ENCODE data around the gene ZBTB25. TPM values are rescaled to one million over a fixed set of nuclear protein-coding genes. Genes with fewer than 3 reads are reported as not detected.

The ZBTB25 gene
- total RNA-seq, 1 donor from 2014 or later = 14.1 TPM

DNA sequence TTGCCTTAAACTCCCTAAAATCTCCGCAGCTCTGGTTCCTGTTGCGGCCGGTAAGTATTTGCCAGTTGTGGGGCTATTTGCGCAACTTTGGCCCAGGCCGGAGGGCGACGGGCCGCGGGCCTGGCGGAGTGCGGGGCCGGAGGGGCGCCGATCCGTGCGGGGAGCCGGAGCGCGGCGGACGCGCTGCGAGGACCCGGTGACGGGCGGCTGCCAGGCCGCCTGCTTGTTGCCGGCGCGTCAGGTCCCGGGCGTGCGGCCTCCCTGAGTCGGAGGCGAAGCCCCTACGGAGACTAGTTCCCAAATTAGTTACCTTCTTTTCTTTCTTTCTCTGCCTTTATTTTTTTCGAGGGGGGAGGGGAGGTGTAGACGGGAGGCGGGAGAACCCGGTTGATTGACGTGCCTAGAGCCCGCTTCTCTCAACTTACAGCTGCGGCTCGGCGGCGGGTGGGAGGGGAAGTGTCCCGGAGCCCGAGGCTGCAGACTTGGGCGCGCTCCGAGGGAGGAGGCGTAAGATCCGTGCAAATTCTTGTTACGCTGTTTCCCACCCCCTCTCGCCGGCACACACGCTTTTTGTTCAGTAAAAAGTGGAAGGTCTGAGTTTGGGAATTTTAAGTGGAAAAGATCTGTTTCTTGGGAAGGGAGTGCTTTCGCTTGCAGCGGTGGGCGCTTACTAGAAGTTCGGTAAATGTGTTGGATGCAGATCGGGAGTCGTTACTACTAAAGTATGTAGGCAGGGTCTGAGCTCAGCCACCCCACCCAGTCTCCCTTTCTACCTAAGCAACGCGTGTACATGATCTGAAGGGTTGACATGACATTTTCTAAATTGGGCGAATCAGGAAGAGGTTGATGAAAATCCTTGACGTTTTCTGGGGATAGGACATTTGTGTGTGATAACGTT lies 1.5 kb upstream of the ZBTB25 start:
- Mint-ChIP-seq H3K27me3 (ENCODE audit: low read depth) (no peaks in the 10 kb centered on the region), H3K27ac (ENCODE audit: unreplicated experiment) (peak overlapping the region; percentile 97), H3K4me1 (peaks cover 63% of the 10 kb centered on the region), H3K36me3 (ENCODE audit: low read depth) (no peaks in the 10 kb centered on the region), H3K4me3 (peak overlapping the region; percentile 95), H3K9me3 (no peaks in the 10 kb centered on the region)
- TF ChIP-seq, protein P1, sequence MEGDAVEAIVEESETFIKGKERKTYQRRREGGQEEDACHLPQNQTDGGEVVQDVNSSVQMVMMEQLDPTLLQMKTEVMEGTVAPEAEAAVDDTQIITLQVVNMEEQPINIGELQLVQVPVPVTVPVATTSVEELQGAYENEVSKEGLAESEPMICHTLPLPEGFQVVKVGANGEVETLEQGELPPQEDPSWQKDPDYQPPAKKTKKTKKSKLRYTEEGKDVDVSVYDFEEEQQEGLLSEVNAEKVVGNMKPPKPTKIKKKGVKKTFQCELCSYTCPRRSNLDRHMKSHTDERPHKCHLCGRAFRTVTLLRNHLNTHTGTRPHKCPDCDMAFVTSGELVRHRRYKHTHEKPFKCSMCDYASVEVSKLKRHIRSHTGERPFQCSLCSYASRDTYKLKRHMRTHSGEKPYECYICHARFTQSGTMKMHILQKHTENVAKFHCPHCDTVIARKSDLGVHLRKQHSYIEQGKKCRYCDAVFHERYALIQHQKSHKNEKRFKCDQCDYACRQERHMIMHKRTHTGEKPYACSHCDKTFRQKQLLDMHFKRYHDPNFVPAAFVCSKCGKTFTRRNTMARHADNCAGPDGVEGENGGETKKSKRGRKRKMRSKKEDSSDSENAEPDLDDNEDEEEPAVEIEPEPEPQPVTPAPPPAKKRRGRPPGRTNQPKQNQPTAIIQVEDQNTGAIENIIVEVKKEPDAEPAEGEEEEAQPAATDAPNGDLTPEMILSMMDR (conservative IDR thresholded peaks at IDR 0.05) = no peak
- peak; percentile 64 for DNase-seq (ENCODE audit: low read depth, low spot score)

DNA sequence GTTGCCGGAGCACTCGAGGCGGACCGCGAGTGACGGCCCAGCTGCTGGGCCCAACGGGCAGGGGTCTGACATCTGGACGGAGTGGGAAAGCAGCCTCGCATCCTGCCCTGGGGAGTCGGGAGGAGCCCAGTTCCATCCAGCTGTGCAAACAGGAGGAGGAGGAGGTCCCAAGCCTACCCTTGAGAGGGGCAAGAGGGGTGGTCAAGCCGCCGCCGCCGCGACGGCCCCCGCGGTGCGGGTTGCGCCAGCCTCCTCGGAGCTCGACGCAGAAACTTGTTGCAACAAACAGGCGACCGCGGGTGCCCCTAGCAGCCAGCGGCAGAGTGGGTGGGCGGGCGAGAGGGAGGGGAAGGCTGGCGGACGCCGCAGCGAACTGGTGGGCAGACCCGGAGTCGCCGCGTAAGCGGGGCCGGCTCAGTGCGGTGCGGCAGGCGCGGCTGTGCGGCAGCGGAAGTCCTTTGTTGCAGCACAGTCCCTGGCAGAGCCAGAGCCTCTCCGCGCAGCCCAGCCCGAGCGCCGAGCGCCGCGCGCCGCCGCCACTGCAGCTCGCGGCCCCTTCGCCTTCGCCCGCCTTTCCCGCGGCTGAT lies 765 bp upstream of the ZBTB25 start, which contains the start of gene ZBTB1:
Gene ZBTB1 (plus strand): TSS at position 461 of the 587 bp plus-strand sequence. CDS start 16,735 bp downstream, outside the sequence.
- Mint-ChIP-seq H3K9me3 (no peaks in the 10 kb centered on the region), H3K4me1 (peaks cover 59% of the 10 kb centered on the region), H3K36me3 (ENCODE audit: low read depth) (no peaks in the 10 kb centered on the region), H3K4me3 (peak within 1 kb of the TSS; percentile 95), H3K27me3 (ENCODE audit: low read depth) (no peaks in the 10 kb centered on the region), H3K27ac (ENCODE audit: unreplicated experiment) (peak within 1 kb of the TSS; percentile 99)
- TF ChIP-seq, protein P1 (conservative IDR thresholded peaks at IDR 0.05) = no peak
- DNase-seq (ENCODE audit: low read depth, low spot score) = peak; percentile 70

DNA sequence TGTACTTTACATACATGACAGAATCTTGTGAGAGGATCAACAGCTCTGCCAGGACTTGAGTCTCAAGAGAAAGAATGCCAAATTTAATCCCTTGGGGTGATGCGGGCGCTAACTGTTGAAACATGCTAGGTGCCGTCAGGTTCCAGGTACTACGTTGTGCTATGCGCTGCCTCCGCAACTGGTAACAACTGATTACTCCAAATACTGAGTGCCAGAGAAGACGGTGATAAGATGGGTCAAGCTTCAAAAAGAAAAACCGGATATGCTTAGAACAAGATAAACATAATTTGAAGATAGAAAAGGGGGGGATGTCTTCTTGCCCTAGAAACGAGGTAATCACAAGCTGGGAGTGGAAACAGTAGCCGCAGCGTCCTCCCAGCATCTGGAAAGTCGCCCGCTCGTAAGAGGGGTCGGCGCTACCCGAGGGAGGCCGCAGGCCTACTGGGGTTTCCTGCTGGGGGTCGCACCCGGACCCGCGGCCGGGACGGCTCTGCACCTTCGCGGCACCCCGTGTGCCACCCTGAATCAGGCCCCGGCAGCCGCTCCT lies 678 bp downstream of the ZBTB25 start:
- Mint-ChIP-seq H3K27ac (ENCODE audit: unreplicated experiment) (peak overlapping the region; percentile 90), H3K27me3 (ENCODE audit: low read depth) (no peaks in the 10 kb centered on the region), H3K4me3 (peak overlapping the region; percentile 94), H3K9me3 (no peaks in the 10 kb centered on the region), H3K36me3 (ENCODE audit: low read depth) (no peaks in the 10 kb centered on the region), H3K4me1 (peaks cover 47% of the 10 kb centered on the region)
- no peak for DNase-seq (ENCODE audit: low read depth, low spot score)
- TF ChIP-seq, protein P1 (conservative IDR thresholded peaks at IDR 0.05) = no peak

DNA sequence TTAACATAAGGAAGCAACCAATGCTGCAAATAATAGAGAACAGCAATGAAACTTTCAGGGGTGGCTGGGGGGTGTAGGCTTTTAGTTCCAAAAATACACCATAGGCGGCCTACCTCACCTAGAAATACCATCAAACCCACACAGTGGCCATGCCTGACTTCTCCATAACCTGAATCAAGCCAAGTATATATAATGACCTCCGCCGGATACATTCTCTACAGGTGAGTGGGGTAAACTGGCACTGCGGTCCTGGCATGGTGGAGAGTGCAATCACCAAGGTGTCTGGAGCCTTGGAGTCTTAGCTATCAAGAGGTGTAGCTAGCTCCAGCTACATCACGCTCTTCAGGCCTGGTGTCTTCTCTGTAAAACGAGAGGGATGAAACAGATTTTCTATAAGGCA lies 1.2 kb downstream of the ZBTB25 start:
- no peaks in the 10 kb centered on the region for H3K9me3 Mint-ChIP-seq
- H3K36me3 Mint-ChIP-seq (ENCODE audit: low read depth) = no peaks in the 10 kb centered on the region
- DNase-seq (ENCODE audit: low read depth, low spot score) = no peak
- TF ChIP-seq, protein P1 (conservative IDR thresholded peaks at IDR 0.05) = no peak
- no peaks in the 10 kb centered on the region for H3K27me3 Mint-ChIP-seq (ENCODE audit: low read depth)
- H3K4me3 Mint-ChIP-seq = peak overlapping the region; percentile 94
- peaks cover 42% of the 10 kb centered on the region for H3K4me1 Mint-ChIP-seq
- no peak overlapping the region for H3K27ac Mint-ChIP-seq (ENCODE audit: unreplicated experiment)

DNA sequence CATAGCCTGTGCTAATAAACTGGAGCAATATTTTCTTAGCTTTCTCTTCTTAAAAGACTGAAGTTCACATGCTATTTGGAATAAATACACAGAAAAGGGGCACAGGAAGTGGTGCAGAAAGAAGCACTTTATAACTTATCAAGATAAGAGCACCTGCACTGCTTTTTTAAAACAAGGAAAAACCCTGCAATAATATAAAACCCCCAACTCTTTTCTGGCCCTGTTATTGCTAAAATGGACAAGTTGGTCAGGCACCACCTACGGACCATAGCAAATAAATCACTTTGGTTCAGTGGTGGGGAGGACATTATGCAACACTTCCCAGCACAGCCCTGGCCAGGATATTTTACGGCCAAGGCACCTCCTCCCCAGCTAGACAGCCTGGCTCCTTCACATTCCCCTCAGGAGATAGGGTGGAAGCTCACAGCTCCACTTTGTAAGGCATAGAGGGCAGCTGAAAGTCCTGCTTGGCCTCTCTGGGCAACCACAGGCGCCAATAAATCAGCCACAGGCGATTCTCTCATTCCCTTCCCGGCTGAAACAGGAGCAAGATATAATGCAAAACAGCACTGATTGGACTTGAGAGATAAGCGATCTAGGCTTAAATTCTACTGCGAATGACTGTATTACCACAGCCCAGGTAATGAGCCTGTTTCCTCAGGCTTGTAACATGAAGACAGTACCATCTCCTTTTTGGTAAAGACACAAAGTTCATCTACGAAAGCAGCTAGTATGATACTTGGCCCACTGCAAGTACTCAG lies 2.0 kb downstream of the ZBTB25 start:
- no peaks in the 10 kb centered on the region for H3K27me3 Mint-ChIP-seq (ENCODE audit: low read depth)
- no peak for DNase-seq (ENCODE audit: low read depth, low spot score)
- no peaks in the 10 kb centered on the region for H3K36me3 Mint-ChIP-seq (ENCODE audit: low read depth)
- no peaks in the 10 kb centered on the region for H3K9me3 Mint-ChIP-seq
- H3K27ac Mint-ChIP-seq (ENCODE audit: unreplicated experiment) = no peak overlapping the region
- TF ChIP-seq, protein P1 (conservative IDR thresholded peaks at IDR 0.05) = no peak
- peaks cover 34% of the 10 kb centered on the region for H3K4me1 Mint-ChIP-seq
- peak overlapping the region; percentile 94 for H3K4me3 Mint-ChIP-seq

All from neural crest cell (in vitro differentiated cells).